Calu3 (cell line): Measurements from ENCODE around the gene MLLT3. TPM values are rescaled to one million over a fixed set of nuclear protein-coding genes. Genes with fewer than 3 reads are reported as not detected.

ENCODE experiments used
- BruUV-seq: library from RNA; stranded (reverse); fragments of 400-500 nt; replicated peaks from 2 replicates; lab custom pipeline; 2021; lab: Mats Ljungman, UMichigan
- CTCF ChIA-PET: fragments of 300-600 bp; sonication (Branson Sonifier 250); formaldehyde crosslinking; loops from one replicate; lab custom pipeline; 2022; ENCODE audit warnings: antibody characterized with exemption; lab: Charles Lee
- DNase-seq: peaks from one replicate; pipeline ENCODE4 v3.0.0; 2022
- H3K27ac Mint-ChIP-seq: one replicate; pipeline ENCODE4 v1.8.0; 2022; ENCODE audit warnings: mixed read lengths; ENCODE audit not compliant: unreplicated experiment
- H3K27me3 Mint-ChIP-seq: one replicate; pipeline ENCODE4 v1.8.0; 2022; ENCODE audit warnings: mixed read lengths; ENCODE audit not compliant: unreplicated experiment
- H3K36me3 Mint-ChIP-seq: one replicate; pipeline ENCODE4 v1.8.0; 2022; ENCODE audit warnings: mild to moderate bottlenecking, moderate library complexity, mixed read lengths; ENCODE audit not compliant: insufficient read depth, unreplicated experiment
- H3K4me1 Mint-ChIP-seq: one replicate; pipeline ENCODE4 v1.8.0; 2022; ENCODE audit warnings: mild to moderate bottlenecking, low read depth, mixed read lengths; ENCODE audit not compliant: unreplicated experiment
- H3K4me3 Mint-ChIP-seq: one replicate; pipeline ENCODE4 v1.8.0; 2022; ENCODE audit warnings: mild to moderate bottlenecking, low read depth, moderate library complexity, mixed read lengths; ENCODE audit not compliant: unreplicated experiment
- H3K9me3 Mint-ChIP-seq: one replicate; pipeline ENCODE4 v1.8.0; 2022; ENCODE audit warnings: low read depth, mixed read lengths; ENCODE audit not compliant: unreplicated experiment
- intact Hi-C: fragments of 100-400 bp; cut with micrococcal nuclease; formaldehyde crosslinking; loops from one replicate; pipeline ENCODE4 v1.10.0; 2022; ENCODE audit not compliant: unreplicated experiment
- total RNA-seq: library from RNA; stranded (reverse); gene quantifications from 2 replicates; pipeline ENCODE4 v1.2.3, GENCODE V29; 2022
- TF ChIP-seq, protein P1 (sequence below): fragments of 200-600 bp; IDR thresholded peaks from one replicate; pipeline ENCODE4 v1.8.0; 2022; ENCODE audit warnings: antibody characterized with exemption; ENCODE audit not compliant: unreplicated experiment

Gene MLLT3
- total RNA-seq, 1 experiment from 2014 or later = 23.1 TPM

DNA sequence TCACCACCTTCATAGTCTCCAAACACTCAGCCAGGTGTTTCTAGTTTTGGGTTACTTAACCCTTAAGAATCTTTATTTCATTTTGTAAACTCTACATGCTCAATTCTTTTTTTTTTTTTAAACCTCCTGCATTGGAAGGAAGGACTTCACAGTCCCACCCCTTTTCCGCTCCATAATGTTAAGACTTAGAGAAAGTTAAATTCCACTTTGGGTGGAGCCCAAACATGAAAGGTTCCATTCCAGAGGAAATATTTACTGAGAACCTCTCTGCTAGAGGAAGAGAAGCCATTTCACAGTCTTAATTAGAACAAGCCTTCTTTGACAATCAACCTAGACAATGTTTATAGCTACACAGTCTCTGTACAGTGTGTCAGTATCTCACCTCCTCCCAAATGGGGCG lies 312.3 kb downstream of the MLLT3 start:
- TF ChIP-seq, protein P1, sequence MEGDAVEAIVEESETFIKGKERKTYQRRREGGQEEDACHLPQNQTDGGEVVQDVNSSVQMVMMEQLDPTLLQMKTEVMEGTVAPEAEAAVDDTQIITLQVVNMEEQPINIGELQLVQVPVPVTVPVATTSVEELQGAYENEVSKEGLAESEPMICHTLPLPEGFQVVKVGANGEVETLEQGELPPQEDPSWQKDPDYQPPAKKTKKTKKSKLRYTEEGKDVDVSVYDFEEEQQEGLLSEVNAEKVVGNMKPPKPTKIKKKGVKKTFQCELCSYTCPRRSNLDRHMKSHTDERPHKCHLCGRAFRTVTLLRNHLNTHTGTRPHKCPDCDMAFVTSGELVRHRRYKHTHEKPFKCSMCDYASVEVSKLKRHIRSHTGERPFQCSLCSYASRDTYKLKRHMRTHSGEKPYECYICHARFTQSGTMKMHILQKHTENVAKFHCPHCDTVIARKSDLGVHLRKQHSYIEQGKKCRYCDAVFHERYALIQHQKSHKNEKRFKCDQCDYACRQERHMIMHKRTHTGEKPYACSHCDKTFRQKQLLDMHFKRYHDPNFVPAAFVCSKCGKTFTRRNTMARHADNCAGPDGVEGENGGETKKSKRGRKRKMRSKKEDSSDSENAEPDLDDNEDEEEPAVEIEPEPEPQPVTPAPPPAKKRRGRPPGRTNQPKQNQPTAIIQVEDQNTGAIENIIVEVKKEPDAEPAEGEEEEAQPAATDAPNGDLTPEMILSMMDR = no peak
- no peak overlapping the region for H3K27ac Mint-ChIP-seq
- peaks cover 3% of the 10 kb centered on the region for H3K9me3 Mint-ChIP-seq
- no TSS peak for BruUV-seq
- H3K4me3 Mint-ChIP-seq = no peak overlapping the region
- no peaks in the 10 kb centered on the region for H3K36me3 Mint-ChIP-seq
- intact Hi-C loops = no loop called here
- CTCF ChIA-PET = no interaction called here
- H3K27me3 Mint-ChIP-seq = peaks cover 26% of the 10 kb centered on the region
- DNase-seq = no peak
- peaks cover 14% of the 10 kb centered on the region for H3K4me1 Mint-ChIP-seq

DNA sequence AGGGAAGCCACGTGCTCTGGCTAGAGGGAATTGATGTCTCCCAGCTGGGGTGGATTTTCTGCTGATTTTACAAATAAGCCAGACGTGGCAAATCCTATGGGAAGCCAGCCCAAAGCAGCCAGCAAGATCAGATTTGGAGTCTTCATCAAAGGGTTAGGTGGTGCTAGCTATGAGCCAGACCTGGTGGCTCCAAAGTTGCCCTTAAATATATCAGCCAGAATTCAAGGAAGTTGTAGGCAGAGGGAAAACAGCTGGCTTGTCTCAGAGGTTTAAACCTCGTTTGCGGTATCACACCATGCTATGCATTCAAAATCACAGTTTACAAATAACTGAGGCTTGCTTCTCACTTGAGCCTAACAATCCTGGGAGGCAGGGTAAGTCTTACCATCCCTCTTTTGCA lies 313.2 kb downstream of the MLLT3 start:
- intact Hi-C loops = no loop called here
- H3K27me3 Mint-ChIP-seq = peaks cover 26% of the 10 kb centered on the region
- CTCF ChIA-PET = no interaction called here
- no TSS peak for BruUV-seq
- H3K9me3 Mint-ChIP-seq = peaks cover 3% of the 10 kb centered on the region
- DNase-seq = no peak
- TF ChIP-seq, protein P1 = no peak
- no peak overlapping the region for H3K4me3 Mint-ChIP-seq
- H3K27ac Mint-ChIP-seq = no peak overlapping the region
- H3K36me3 Mint-ChIP-seq = no peaks in the 10 kb centered on the region
- peaks cover 14% of the 10 kb centered on the region for H3K4me1 Mint-ChIP-seq

DNA sequence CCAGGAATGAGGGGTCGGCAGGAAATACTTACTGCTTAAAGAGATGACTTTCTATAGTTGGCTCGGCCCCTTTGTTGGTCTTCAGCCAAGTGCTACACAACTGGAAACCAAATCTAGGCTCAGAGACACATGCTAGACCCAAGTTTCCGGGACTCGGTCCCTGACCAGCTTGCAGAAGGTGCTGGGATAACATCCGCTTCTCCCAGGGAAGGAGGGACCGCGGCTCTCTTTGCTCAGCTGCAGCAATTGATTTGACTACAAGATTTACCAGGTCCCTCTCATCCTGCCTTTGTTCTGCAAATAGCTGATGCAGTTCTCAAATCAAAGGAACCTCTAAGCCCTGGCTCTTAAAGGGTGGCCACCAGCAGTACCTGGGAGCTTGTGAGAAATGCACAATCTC lies 314.7 kb downstream of the MLLT3 start:
- H3K36me3 Mint-ChIP-seq = no peaks in the 10 kb centered on the region
- H3K4me1 Mint-ChIP-seq = peaks cover 9% of the 10 kb centered on the region
- DNase-seq = no peak
- peaks cover 26% of the 10 kb centered on the region for H3K27me3 Mint-ChIP-seq
- CTCF ChIA-PET = no interaction called here
- TF ChIP-seq, protein P1 = no peak
- no peak overlapping the region for H3K27ac Mint-ChIP-seq
- H3K9me3 Mint-ChIP-seq = peaks cover 3% of the 10 kb centered on the region
- intact Hi-C loops = no loop called here
- H3K4me3 Mint-ChIP-seq = no peak overlapping the region
- no TSS peak for BruUV-seq

DNA sequence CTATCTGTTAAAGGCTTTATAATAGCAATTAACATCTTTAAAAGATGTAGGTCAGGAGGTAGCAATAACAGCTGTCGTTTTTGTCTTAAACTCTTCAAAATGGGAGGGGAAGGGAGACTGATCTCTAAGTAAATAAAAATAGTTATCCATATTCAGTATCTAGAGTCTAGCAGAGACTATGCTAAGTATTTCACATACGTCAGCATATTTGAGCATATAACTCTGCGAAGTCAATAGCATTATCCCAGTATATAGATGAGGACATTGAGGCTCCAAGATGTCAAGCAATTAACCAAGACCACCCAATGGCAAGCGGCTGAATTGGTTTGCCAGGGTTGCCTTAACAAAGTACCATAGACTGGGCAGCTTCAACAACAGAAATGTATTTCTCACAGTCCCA lies 316.8 kb downstream of the MLLT3 start:
- TF ChIP-seq, protein P1 = no peak
- no peaks in the 10 kb centered on the region for H3K36me3 Mint-ChIP-seq
- no peak overlapping the region for H3K27ac Mint-ChIP-seq
- H3K4me3 Mint-ChIP-seq = no peak overlapping the region
- no peaks in the 10 kb centered on the region for H3K4me1 Mint-ChIP-seq
- intact Hi-C loops = no loop called here
- CTCF ChIA-PET = interaction anchor here (0.7 kb wide), 1 partner anchor 60 kb away, joined by 5 read pairs; no protein-coding TSS in a partner anchor
- no peaks in the 10 kb centered on the region for H3K9me3 Mint-ChIP-seq
- peaks cover 46% of the 10 kb centered on the region for H3K27me3 Mint-ChIP-seq
- BruUV-seq = no TSS peak
- DNase-seq = no peak
